MCF 10A (cell line): ENCODE measurements around the gene GCC1. TPM values are rescaled to one million over a fixed set of nuclear protein-coding genes. Genes with fewer than 3 reads are reported as not detected.

Experiments used
- Bru-seq: library from RNA; stranded (reverse); fragments of 400-500 nt; gene quantifications from one replicate; lab custom pipeline; 2021; lab: Mats Ljungman, UMichigan
- BruChase-seq, 2 experiments: library from RNA; stranded (reverse); fragments of 400-500 nt; gene quantifications; one replicate each; lab custom pipeline; 2021; lab: Mats Ljungman, UMichigan
- BruUV-seq: library from RNA; stranded (reverse); fragments of 400-500 nt; replicated peaks from 2 replicates; lab custom pipeline; 2021; lab: Mats Ljungman, UMichigan
- CTCF ChIA-PET: fragments of 300-600 bp; sonication (Branson Sonifier 250); formaldehyde crosslinking; extraction: SDS; loops from one replicate; lab custom pipeline; 2021; ENCODE audit warnings: antibody characterized with exemption, inconsistent platforms; lab: Yijun Ruan, JAX
- POLR2A ChIA-PET: fragments of 300-600, 350-650 bp; sonication (Branson Sonifier 250); formaldehyde crosslinking; extraction: SDS; loops from one replicate; lab custom pipeline; 2020; ENCODE audit warnings: antibody characterized with exemption, inconsistent platforms; lab: Yijun Ruan, JAX
- DNase-seq: peaks from one replicate; pipeline ENCODE4 v3.0.0-alpha.2; 2018; ENCODE audit not compliant: unreplicated experiment
- H3K27ac Mint-ChIP-seq: one replicate; pipeline ENCODE4 v1.8.0; 2022; ENCODE audit warnings: mild to moderate bottlenecking, low read depth, mixed read lengths; ENCODE audit not compliant: unreplicated experiment
- H3K27me3 Mint-ChIP-seq: one replicate; pipeline ENCODE4 v1.8.0; 2022; ENCODE audit warnings: mixed read lengths; ENCODE audit not compliant: insufficient read depth, unreplicated experiment
- H3K36me3 Mint-ChIP-seq: one replicate; pipeline ENCODE4 v1.8.0; 2022; ENCODE audit warnings: mild to moderate bottlenecking, moderate library complexity, mixed read lengths; ENCODE audit not compliant: insufficient read depth, unreplicated experiment
- H3K4me1 Mint-ChIP-seq: one replicate; pipeline ENCODE4 v1.8.0; 2022; ENCODE audit warnings: mixed read lengths; ENCODE audit not compliant: insufficient read depth, unreplicated experiment
- H3K4me3 Mint-ChIP-seq: one replicate; pipeline ENCODE4 v1.8.0; 2022; ENCODE audit warnings: mild to moderate bottlenecking, moderate library complexity, mixed read lengths; ENCODE audit not compliant: unreplicated experiment
- H3K9me3 Mint-ChIP-seq: one replicate; pipeline ENCODE4 v1.8.0; 2022; ENCODE audit warnings: mixed read lengths; ENCODE audit not compliant: unreplicated experiment
- CTCF ChIP-seq: fragments of 200-600 bp; IDR thresholded peaks from one replicate; pipeline ENCODE4 v1.8.0; 2022; ENCODE audit warnings: antibody characterized with exemption, mild to moderate bottlenecking; ENCODE audit not compliant: unreplicated experiment
- intact Hi-C: fragments of 100-400 bp; cut with micrococcal nuclease; formaldehyde crosslinking; loops from 2 replicates; pipeline ENCODE4 v1.14.1; 2022
- long read RNA-seq: library from polyadenylated mRNA; stranded (forward); transcript quantifications from one replicate; pipeline ENCODE4 v2.0.0, GENCODE V29; 2022
- total RNA-seq: library from RNA; stranded (reverse); gene quantifications from 2 replicates; pipeline ENCODE4 v1.2.3, GENCODE V29; 2022

The GCC1 gene, protein sequence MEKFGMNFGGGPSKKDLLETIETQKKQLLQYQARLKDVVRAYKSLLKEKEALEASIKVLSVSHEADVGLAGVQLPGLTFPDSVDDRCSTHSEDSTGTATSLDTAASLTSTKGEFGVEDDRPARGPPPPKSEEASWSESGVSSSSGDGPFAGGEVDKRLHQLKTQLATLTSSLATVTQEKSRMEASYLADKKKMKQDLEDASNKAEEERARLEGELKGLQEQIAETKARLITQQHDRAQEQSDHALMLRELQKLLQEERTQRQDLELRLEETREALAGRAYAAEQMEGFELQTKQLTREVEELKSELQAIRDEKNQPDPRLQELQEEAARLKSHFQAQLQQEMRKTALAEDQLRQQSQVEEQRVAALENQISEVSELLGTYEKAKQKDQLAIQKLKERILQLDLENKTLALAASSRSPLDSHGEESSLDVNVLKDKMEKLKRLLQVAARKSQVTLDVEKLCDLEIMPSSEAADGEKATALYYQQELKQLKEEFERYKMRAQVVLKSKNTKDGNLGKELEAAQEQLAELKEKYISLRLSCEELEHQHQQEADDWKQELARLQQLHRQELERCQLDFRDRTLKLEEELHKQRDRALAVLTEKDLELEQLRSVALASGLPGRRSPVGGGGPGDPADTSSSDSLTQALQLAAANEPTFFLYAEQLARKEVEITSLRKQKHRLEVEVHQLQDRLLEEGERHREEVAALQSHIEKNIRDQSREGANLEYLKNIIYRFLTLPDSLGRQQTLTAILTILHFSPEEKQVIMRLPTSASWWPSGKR
- total RNA-seq, result 27.7 and 30.2 TPM in 2 replicates
- percentile 80 among the genes with signal in this experiment for Bru-seq, nascent RNA
- percentile 96 among the genes with signal in this experiment for BruChase-seq, experiment 1, labeled RNA remaining after a 6-hour chase
- percentile 96 among the genes with signal in this experiment for BruChase-seq, experiment 2, labeled RNA remaining after a 2-hour chase
- long read RNA-seq, full-length matches to known transcripts, result 130 of 139 reads
- long read RNA-seq, partial matches to known transcripts, result 0 of 139 reads
- long read RNA-seq, other reads (novel, unspliced or antisense), result 9 of 139 reads

DNA sequence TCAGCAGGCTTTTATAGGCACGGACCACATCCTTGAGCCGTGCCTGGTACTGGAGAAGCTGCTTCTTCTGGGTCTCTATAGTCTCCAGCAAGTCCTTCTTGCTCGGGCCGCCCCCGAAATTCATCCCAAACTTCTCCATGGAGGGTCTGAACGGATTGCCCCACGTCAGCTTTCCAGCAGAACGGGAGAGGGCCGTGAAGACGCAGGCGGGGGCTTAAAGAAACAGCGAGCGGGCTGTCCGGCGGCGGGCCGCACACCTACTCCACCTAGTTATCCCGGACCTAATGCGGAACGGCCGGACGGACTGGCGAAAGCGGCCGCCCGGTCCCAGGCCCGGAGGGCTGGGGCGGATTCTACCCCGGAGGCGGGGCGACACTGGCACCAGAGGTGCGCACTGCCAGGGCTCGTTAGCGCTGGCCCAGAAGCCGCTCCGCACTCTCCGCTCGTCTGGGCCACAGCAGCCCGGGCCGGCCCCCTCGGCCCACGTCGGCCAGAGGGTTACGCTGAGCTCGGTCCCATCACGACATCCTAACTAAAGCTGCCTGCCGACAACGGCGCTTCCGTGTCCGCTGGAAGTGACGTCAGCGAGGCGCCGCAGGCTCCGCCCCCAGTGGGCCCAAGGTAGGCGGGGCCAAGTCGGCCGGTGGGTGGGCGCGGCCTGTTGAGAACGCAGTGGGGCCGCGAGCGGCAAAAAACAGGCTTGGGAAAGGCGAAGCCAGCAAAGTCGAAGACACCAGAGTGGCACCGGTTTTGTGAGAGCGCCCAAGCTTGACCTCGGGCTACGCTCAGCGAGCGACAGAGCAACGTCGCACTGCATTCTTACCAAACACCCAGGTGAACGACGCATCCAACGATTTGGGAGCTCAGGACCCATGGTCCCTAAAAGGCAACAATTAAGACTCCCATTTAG lies at the start of gene GCC1:
Gene GCC1 (minus strand): TSS at position 553 of the 910 bp plus-strand sequence. CDS start 414 bp downstream, at position 139.
- intact Hi-C loops, result loop anchor here (5.0 to 10.0 kb wide), 2 partner anchors 190 to 622 kb away; partner anchors contain the start of gene ZNF800
- DNase-seq, result peak; percentile 80
- peaks cover 19% of the 10 kb centered on the region for H3K36me3 Mint-ChIP-seq
- TSS peak; percentile 46 for BruUV-seq
- peak within 1 kb of the TSS; percentile 90 for H3K27ac Mint-ChIP-seq
- no peaks in the 10 kb centered on the region for H3K27me3 Mint-ChIP-seq
- H3K9me3 Mint-ChIP-seq, result no peaks in the 10 kb centered on the region
- H3K4me3 Mint-ChIP-seq, result peak within 1 kb of the TSS; percentile 79
- no peak for TF ChIP-seq CTCF
- peaks cover 38% of the 10 kb centered on the region for H3K4me1 Mint-ChIP-seq
- ChIA-PET CTCF (interaction anchor here (0.7 to 1.4 kb wide), 5 partner anchors 8 to 1095 kb away, joined by 3 to 4 read pairs (median 3); partner anchors contain the start of gene ZNF800), POLR2A (interaction anchor here (0.6 to 5.1 kb wide), 10 partner anchors 9 to 281 kb away, joined by 3 to 41 read pairs (median 3); partner anchors contain the start of genes SND1 and ZNF800)

DNA sequence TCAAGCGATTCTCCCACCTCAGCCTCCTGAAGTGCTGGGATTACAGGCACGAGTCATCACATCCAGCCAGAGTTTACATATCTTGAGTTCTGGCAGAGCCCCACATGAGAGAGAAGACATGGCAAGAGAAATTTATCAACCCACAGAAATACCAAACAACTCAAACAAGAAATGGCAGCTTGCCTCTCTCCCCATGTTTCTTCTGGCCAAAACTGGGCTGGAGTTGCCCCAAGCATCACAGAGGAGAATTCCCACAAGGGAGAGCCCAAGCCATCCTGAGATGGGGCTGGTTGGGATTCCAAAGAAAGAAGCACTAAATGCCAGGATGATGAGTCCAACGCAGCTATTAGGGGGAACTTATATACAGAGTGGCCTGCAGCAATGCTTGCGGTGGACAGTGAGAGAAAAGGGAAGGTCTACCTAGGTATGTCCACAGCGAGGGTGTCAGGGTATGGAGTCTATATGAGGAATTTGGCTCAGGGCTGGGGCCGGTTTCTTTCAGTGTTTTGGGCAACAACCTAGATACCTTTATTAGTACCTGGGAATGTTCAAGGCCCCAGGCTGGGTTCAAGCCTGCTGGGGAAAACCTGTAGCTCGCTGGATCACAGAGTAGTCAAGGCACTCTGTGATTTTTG lies 47.0 kb upstream of the GCC1 start:
- intact Hi-C loops, result no loop called here
- peaks cover 7% of the 10 kb centered on the region for H3K9me3 Mint-ChIP-seq
- ChIA-PET CTCF (interaction anchor here (0.6 to 1.1 kb wide), 2 partner anchors 12 to 22 kb away, joined by 3 read pairs; no protein-coding TSS in a partner anchor), POLR2A (no interaction called here)
- peaks cover 6% of the 10 kb centered on the region for H3K4me1 Mint-ChIP-seq
- no peaks in the 10 kb centered on the region for H3K36me3 Mint-ChIP-seq
- no peak for DNase-seq
- no peak for TF ChIP-seq CTCF
- BruUV-seq, result no TSS peak
- peaks cover 25% of the 10 kb centered on the region for H3K27me3 Mint-ChIP-seq
- H3K4me3 Mint-ChIP-seq, result no peak overlapping the region
- no peak overlapping the region for H3K27ac Mint-ChIP-seq

DNA sequence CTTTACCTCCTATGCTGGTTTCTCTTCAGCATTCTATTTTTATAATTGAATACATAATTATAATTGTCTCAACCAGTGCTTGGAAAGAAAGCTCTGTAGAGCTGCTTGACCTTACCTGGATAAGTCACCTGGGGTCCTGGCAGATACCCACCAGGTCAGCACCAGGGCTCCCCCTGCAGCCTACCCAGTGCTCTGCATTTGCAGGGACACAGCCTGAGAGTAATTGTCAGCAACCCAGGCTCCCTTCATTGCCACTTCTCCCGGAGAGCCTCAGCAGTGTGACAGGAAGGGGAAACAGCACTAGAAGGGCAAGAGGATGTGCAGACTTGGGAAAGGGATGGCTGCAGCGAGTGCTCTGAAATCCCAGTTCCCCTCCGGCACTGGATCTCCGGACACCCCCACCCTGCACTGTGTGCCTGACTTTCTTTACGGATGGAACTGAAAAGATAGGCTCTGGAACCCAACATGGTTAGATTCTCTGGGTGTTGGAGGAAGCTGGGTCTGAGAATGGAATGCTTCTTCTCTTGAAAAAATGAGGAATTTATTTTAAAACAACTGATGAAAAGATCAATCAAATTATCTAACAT lies 44.0 kb upstream of the GCC1 start:
- intact Hi-C loops, result no loop called here
- POLR2A ChIA-PET, result no interaction called here
- Mint-ChIP-seq H3K4me3 (no peak overlapping the region), H3K36me3 (no peaks in the 10 kb centered on the region), H3K4me1 (no peaks in the 10 kb centered on the region), H3K9me3 (no peaks in the 10 kb centered on the region), H3K27ac (no peak overlapping the region), H3K27me3 (peaks cover 22% of the 10 kb centered on the region)
- no TSS peak for BruUV-seq
- peak; percentile 34 for TF ChIP-seq CTCF
- DNase-seq, result peak; percentile 35
- CTCF ChIA-PET, result interaction anchor here (0.6 to 0.7 kb wide), 2 partner anchors 341 to 580 kb away, joined by 3 read pairs; no protein-coding TSS in a partner anchor
